Measurements from ENCODE around the gene CTAG1B.
"Not testable (repeated sequence)": the region's sequence is repeated elsewhere in the genome, so short reads cannot be mapped to it uniquely, and the experiment has no call there.

CTAG1B gene

GRCh38 chrX:154608823-154609222 lies 10.3 kb downstream of the CTAG1B start:
- H3K4me1 ChIP-seq (ENCODE audit: insufficient read depth, insufficient read length); H3K4me3 ChIP-seq (ENCODE audit: insufficient read length, low read depth); H3K36me3 ChIP-seq (ENCODE audit: insufficient read depth, insufficient read length, low read length); H3K27me3 ChIP-seq (ENCODE audit: insufficient read depth, insufficient read length); H3K9ac ChIP-seq (ENCODE audit: insufficient read length, low read depth); H3K9me3 ChIP-seq (ENCODE audit: insufficient read depth, low read length); DNase-seq (ENCODE audit: low read depth, low spot score): not testable (repeated sequence)

- not testable (repeated sequence) for DNase-seq (ENCODE audit: low read depth, low spot score); H3K4me3 ChIP-seq (ENCODE audit: insufficient read length, low read depth); H3K4me1 ChIP-seq (ENCODE audit: insufficient read depth, insufficient read length); H3K27me3 ChIP-seq (ENCODE audit: insufficient read depth, insufficient read length); H3K9ac ChIP-seq (ENCODE audit: insufficient read length, low read depth); H3K36me3 ChIP-seq (ENCODE audit: insufficient read depth, insufficient read length, low read length); H3K9me3 ChIP-seq (ENCODE audit: insufficient read depth, low read length)
Observed at GRCh38 chrX:154607976-154608375, 11.1 kb downstream of the CTAG1B start.

- H3K4me3 ChIP-seq (ENCODE audit: insufficient read length, low read depth): no peak overlapping the region
- TF ChIP-seq SUZ12 (IDR thresholded peaks at IDR 0.05; ENCODE audit: extremely low read depth, insufficient read depth, insufficient read length) (no peak), ZNF274 (IDR thresholded peaks at IDR 0.05; ENCODE audit: low read depth, low read length) (no peak), YY1 (IDR thresholded peaks at IDR 0.05; ENCODE audit: insufficient read depth, insufficient read length) (no peak)
- no peak overlapping the region for H3K9ac ChIP-seq (ENCODE audit: insufficient read length, low read depth)
- H3K9me3 ChIP-seq (ENCODE audit: insufficient read depth, low read length): no peaks in the 10 kb centered on the region
- no peak for DNase-seq (ENCODE audit: low read depth, low spot score)
- no peaks in the 10 kb centered on the region for H3K4me1 ChIP-seq (ENCODE audit: insufficient read depth, insufficient read length)
- H3K27me3 ChIP-seq (ENCODE audit: insufficient read depth, insufficient read length): no peaks in the 10 kb centered on the region
- H3K36me3 ChIP-seq (ENCODE audit: insufficient read depth, insufficient read length, low read length): no peaks in the 10 kb centered on the region
Observed at GRCh38 chrX:154607370-154607769, 11.7 kb downstream of the CTAG1B start.

- H3K4me1 ChIP-seq (ENCODE audit: insufficient read depth, insufficient read length): no peaks in the 10 kb centered on the region
- no peak for DNase-seq (ENCODE audit: low read depth, low spot score)
- no peaks in the 10 kb centered on the region for H3K36me3 ChIP-seq (ENCODE audit: insufficient read depth, insufficient read length, low read length)
- H3K9ac ChIP-seq (ENCODE audit: insufficient read length, low read depth): no peak overlapping the region
- H3K4me3 ChIP-seq (ENCODE audit: insufficient read length, low read depth): no peak overlapping the region
- TF ChIP-seq YY1 (IDR thresholded peaks at IDR 0.05; ENCODE audit: insufficient read depth, insufficient read length): no peak
- no peak for TF ChIP-seq SUZ12 (IDR thresholded peaks at IDR 0.05; ENCODE audit: extremely low read depth, insufficient read depth, insufficient read length)
- no peak for TF ChIP-seq ZNF274 (IDR thresholded peaks at IDR 0.05; ENCODE audit: low read depth, low read length)
- H3K9me3 ChIP-seq (ENCODE audit: insufficient read depth, low read length): no peaks in the 10 kb centered on the region
- H3K27me3 ChIP-seq (ENCODE audit: insufficient read depth, insufficient read length): no peaks in the 10 kb centered on the region
Observed at GRCh38 chrX:154605566-154605965, 13.5 kb downstream of the CTAG1B start.

- DNase-seq (ENCODE audit: low read depth, low spot score): no peak
- H3K4me3 ChIP-seq (ENCODE audit: insufficient read length, low read depth): no peak overlapping the region
- H3K9me3 ChIP-seq (ENCODE audit: insufficient read depth, low read length): no peaks in the 10 kb centered on the region
- no peaks in the 10 kb centered on the region for H3K36me3 ChIP-seq (ENCODE audit: insufficient read depth, insufficient read length, low read length)
- H3K27me3 ChIP-seq (ENCODE audit: insufficient read depth, insufficient read length): no peaks in the 10 kb centered on the region
- no peaks in the 10 kb centered on the region for H3K4me1 ChIP-seq (ENCODE audit: insufficient read depth, insufficient read length)
- TF ChIP-seq ZNF274 (IDR thresholded peaks at IDR 0.05; ENCODE audit: low read depth, low read length) (no peak), YY1 (IDR thresholded peaks at IDR 0.05; ENCODE audit: insufficient read depth, insufficient read length) (no peak), SUZ12 (IDR thresholded peaks at IDR 0.05; ENCODE audit: extremely low read depth, insufficient read depth, insufficient read length) (no peak)
- H3K9ac ChIP-seq (ENCODE audit: insufficient read length, low read depth): no peak overlapping the region
Observed at GRCh38 chrX:154603438-154604430, 15.3 kb downstream of the CTAG1B start.

GRCh38 chrX:154602766-154603437 lies 16.2 kb downstream of the CTAG1B start:
- H3K36me3 ChIP-seq (ENCODE audit: insufficient read depth, insufficient read length, low read length): no peaks in the 10 kb centered on the region
- H3K4me1 ChIP-seq (ENCODE audit: insufficient read depth, insufficient read length): no peaks in the 10 kb centered on the region
- no peaks in the 10 kb centered on the region for H3K27me3 ChIP-seq (ENCODE audit: insufficient read depth, insufficient read length)
- TF ChIP-seq YY1 (IDR thresholded peaks at IDR 0.05; ENCODE audit: insufficient read depth, insufficient read length): no peak
- TF ChIP-seq SUZ12 (IDR thresholded peaks at IDR 0.05; ENCODE audit: extremely low read depth, insufficient read depth, insufficient read length): no peak
- no peak for TF ChIP-seq ZNF274 (IDR thresholded peaks at IDR 0.05; ENCODE audit: low read depth, low read length)
- H3K4me3 ChIP-seq (ENCODE audit: insufficient read length, low read depth): no peak overlapping the region
- no peak for DNase-seq (ENCODE audit: low read depth, low spot score)
- no peak overlapping the region for H3K9ac ChIP-seq (ENCODE audit: insufficient read length, low read depth)
- H3K9me3 ChIP-seq (ENCODE audit: insufficient read depth, low read length): 0 out of 2 replicates have a peak, but pooled peaks cover under 1% of the 10 kb centered on the region

GRCh38 chrX:154602226-154602625 lies 16.9 kb downstream of the CTAG1B start:
- Histone ChIP-seq H3K4me3 (ENCODE audit: insufficient read length, low read depth) (no peak overlapping the region), H3K36me3 (ENCODE audit: insufficient read depth, insufficient read length, low read length) (no peaks in the 10 kb centered on the region), H3K27me3 (ENCODE audit: insufficient read depth, insufficient read length) (no peaks in the 10 kb centered on the region), H3K4me1 (ENCODE audit: insufficient read depth, insufficient read length) (no peaks in the 10 kb centered on the region), H3K9me3 (ENCODE audit: insufficient read depth, low read length) (peaks cover 7% of the 10 kb centered on the region; the same call in 1 of the 2 replicates), H3K9ac (ENCODE audit: insufficient read length, low read depth) (no peak overlapping the region)
- TF ChIP-seq YY1 (IDR thresholded peaks at IDR 0.05; ENCODE audit: insufficient read depth, insufficient read length) (no peak), SUZ12 (IDR thresholded peaks at IDR 0.05; ENCODE audit: extremely low read depth, insufficient read depth, insufficient read length) (no peak), ZNF274 (IDR thresholded peaks at IDR 0.05; ENCODE audit: low read depth, low read length) (no peak)
- DNase-seq (ENCODE audit: low read depth, low spot score): no peak

Data from NT2/D1 (cell line).